GM12891 (cell line): Measurements from ENCODE around the gene FCER1G.

ENCODE experiments used
- PAX5 ChIP-seq: IDR thresholded peaks from 2 replicates; pipeline ENCODE4 v1.6.1; 2011; ENCODE audit warnings: low read length, moderate library complexity, mild to moderate bottlenecking; ENCODE audit not compliant: insufficient read depth, severe bottlenecking
- POLR2AphosphoS5 ChIP-seq: IDR thresholded peaks from 2 replicates; pipeline ENCODE4 v1.6.1; 2011; ENCODE audit warnings: low read depth, low read length, control low read depth

GRCh38 chr1:161233102-161233501, 18.0 kb downstream of the FCER1G start:
- no peak for TF ChIP-seq POLR2AphosphoS5
- TF ChIP-seq PAX5 = no peak
